Adrenal gland (tissue), 5 donors: ENCODE results near the gene KIF2A.

ENCODE experiments used
- CTCF ChIP-seq, 6 experiments: fragments of 450-650 bp in 4 of 6; fragments of 200-600 bp in 2 of 6; sonication (generic) in 1 of 6; IDR thresholded peaks; 1 replicate in 5 of 6; 2 replicates in 1 of 6; pipeline versions ENCODE4 v1.5.1 to v1.8.0; 2016 to 2021; ENCODE audit warnings: antibody characterized with exemption in 6 of 6, mild to moderate bottlenecking in 2 of 6, moderate library complexity in 1 of 6
- POLR2A ChIP-seq, 2 donors: fragments of 450-650 bp; IDR thresholded peaks; one replicate each; pipeline ENCODE4 v1.6.1; 2017; ENCODE audit warnings: antibody characterized with exemption in 2 of 2, mild to moderate bottlenecking in 2 of 2, moderate library complexity in 1 of 2
- donor health status: DM: no; HTN: no; CAD: no.

GRCh38 chr5:62341783-62342475 is 35.9 kb downstream of the KIF2A start:
- TF ChIP-seq CTCF (IDR thresholded peaks at IDR 0.05) (no peak), POLR2A (IDR thresholded peaks at IDR 0.05) (no peak)
